ENCODE measurements around the gene DPP8.

- no peak for TF ChIP-seq CTCF (IDR thresholded peaks at IDR 0.05; ENCODE audit: low read length)
- TF ChIP-seq EZH2 (IDR thresholded peaks at IDR 0.05; ENCODE audit: borderline replicate concordance, low read length) = no peak
These were observed 113.2 kb downstream of the DPP8 start for GRCh38 chr15:65404186-65404872.

All from OCI-LY1 (cell line).